ENCODE measurements around the gene TSNAXIP1.

Gene TSNAXIP1

DNA sequence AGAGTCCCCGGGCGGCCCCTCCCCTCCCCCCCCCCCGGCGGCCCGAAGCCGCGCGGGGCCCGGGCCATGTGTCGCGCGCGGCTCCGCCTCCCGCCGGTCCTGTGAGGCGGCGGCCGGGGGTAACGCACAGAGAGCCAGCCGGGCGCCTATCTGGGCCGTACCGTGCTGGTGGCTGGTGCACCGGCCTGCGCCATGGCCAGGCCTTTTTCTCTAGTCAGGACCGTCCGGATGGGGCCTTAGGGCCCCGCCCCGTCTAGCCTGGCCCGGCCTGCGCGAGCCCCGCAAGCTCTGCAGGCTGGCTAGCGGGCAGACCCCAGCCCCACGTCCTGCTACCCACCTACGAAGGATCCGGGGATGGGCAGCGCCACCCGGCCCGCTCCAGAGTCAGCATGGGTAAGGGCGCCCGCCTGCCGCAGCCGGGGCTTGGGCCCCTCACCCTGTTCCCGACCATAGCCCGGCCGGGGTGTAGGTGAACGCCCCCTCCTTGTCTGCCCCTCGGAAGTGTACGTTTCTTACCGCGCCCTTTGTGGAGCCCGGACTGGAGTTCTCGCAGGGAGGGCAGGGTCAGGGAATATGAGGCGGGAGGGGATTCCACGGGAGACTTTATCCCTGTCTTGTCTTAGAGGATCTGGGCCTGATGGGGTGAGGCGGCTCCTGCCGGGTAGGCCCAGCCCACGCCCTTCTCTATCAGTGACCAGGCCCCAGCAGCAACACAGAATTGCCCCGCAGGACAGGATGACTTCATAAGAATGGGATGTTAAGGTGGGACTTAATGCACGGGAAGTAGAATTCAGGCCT, 40.6 kb downstream of the TSNAXIP1 start, which contains the start of gene CENPT:
Gene CENPT, minus strand, starts transcription at position 630 of the 798 bp plus-strand sequence. CDS start 13,834 bp downstream, outside the sequence.
- H3K4me3 ChIP-seq (ENCODE audit: low read depth, low read length) = peak within 1 kb of the TSS; percentile 80
- TF ChIP-seq, protein P1, sequence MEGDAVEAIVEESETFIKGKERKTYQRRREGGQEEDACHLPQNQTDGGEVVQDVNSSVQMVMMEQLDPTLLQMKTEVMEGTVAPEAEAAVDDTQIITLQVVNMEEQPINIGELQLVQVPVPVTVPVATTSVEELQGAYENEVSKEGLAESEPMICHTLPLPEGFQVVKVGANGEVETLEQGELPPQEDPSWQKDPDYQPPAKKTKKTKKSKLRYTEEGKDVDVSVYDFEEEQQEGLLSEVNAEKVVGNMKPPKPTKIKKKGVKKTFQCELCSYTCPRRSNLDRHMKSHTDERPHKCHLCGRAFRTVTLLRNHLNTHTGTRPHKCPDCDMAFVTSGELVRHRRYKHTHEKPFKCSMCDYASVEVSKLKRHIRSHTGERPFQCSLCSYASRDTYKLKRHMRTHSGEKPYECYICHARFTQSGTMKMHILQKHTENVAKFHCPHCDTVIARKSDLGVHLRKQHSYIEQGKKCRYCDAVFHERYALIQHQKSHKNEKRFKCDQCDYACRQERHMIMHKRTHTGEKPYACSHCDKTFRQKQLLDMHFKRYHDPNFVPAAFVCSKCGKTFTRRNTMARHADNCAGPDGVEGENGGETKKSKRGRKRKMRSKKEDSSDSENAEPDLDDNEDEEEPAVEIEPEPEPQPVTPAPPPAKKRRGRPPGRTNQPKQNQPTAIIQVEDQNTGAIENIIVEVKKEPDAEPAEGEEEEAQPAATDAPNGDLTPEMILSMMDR (IDR thresholded peaks at IDR 0.05; ENCODE audit: borderline replicate concordance, insufficient read depth, low read depth, low read length) = no peak

DNA sequence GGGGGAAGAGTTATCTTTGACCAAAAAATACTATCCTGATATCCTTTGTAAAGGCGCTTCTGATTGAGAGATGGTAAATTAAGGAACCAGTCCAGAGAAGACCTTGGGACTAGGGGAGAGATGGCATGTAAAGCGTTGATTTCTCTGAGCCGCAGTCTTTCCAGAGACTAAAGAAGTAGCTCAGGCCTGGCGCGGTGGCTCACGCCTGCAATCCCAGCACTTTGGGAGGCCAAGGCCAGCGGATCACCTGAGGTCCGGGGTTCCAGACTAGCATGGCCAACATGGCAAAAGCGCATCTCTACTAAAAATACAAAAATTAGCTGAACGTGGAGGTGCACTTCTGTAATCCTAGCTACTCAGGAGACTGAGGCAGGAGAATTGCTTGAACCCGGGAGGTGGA, 41.4 kb downstream of the TSNAXIP1 start:
- peak overlapping the region; percentile 80 for H3K4me3 ChIP-seq (ENCODE audit: low read depth, low read length)
- TF ChIP-seq, protein P1 (IDR thresholded peaks at IDR 0.05; ENCODE audit: borderline replicate concordance, insufficient read depth, low read depth, low read length) = no peak

DNA sequence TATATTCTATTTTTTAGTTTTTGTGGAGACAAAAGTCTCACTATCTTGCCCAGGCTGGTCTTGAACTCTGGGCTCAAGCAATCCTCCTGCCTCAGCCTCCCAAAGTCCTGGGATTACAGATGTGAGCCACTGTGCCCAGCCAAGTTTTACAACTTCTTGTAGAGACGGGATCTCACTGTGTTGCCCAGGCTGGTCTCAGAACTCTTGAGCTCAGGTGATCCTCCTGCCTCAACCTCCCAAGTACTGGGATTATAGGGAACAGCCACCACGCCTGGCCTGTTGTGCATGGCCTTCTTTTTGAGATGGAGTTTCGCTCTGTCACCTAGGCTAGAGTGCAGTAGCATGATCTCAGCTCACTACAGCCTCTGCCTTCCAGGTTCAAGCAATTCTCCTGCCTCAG, 47.0 kb downstream of the TSNAXIP1 start:
- H3K4me3 ChIP-seq (ENCODE audit: low read depth, low read length) = no peak overlapping the region
- TF ChIP-seq, protein P1 (IDR thresholded peaks at IDR 0.05; ENCODE audit: borderline replicate concordance, insufficient read depth, low read depth, low read length) = no peak

DNA sequence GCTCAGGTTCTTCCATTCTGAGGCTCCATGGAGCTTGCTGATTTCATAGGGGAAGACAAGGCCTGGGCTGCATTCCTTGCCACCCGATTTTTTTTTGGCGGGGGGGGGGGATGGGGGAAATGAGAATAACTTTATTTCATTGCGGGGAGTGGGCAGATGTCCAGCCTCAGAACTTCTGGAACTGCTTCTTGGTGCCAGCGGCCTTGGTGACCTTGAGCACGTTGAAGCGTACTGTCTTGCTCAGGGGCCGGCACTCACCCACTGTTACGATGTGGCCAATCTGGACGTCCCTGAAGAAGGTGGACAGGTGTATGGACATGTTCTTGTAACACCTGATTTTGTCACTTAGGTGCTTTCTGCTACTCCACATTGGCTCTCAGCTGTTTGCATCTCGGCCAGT, 49.1 kb downstream of the TSNAXIP1 start:
- no peak overlapping the region for H3K4me3 ChIP-seq (ENCODE audit: low read depth, low read length)
- TF ChIP-seq, protein P1 (IDR thresholded peaks at IDR 0.05; ENCODE audit: borderline replicate concordance, insufficient read depth, low read depth, low read length) = no peak

DNA sequence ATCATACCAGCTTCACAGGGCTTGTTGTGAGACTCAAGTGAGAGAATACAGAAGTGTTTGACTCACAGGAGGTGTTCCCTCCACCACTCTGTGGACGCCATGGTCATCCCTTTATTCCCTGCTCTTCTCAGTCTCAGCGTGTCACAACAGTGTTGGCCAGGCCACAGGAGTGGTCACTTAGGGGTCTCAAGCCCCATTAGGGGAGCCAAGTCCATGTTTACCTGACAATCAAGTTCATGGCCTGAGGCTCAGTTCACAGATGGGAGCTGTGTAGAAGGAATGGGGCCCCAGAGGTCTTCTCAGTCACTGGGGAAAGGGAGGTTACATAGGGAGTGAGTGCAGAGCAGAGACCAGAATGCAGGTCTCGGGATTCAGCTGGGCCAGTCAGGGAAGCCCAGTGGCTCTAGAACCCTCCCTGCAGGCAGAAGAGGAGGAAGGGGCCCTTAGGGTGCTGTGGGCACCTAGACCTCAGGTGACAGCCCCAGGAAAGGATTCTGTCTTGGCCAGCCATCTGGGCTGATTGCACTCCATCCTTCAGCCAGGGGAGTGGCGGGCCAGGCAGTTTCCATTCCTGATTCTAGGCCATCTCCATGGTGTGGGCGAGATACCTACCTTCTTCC, 50.3 kb downstream of the TSNAXIP1 start:
- no peak overlapping the region for H3K4me3 ChIP-seq (ENCODE audit: low read depth, low read length)
- TF ChIP-seq, protein P1 (IDR thresholded peaks at IDR 0.05; ENCODE audit: borderline replicate concordance, insufficient read depth, low read depth, low read length) = no peak

DNA sequence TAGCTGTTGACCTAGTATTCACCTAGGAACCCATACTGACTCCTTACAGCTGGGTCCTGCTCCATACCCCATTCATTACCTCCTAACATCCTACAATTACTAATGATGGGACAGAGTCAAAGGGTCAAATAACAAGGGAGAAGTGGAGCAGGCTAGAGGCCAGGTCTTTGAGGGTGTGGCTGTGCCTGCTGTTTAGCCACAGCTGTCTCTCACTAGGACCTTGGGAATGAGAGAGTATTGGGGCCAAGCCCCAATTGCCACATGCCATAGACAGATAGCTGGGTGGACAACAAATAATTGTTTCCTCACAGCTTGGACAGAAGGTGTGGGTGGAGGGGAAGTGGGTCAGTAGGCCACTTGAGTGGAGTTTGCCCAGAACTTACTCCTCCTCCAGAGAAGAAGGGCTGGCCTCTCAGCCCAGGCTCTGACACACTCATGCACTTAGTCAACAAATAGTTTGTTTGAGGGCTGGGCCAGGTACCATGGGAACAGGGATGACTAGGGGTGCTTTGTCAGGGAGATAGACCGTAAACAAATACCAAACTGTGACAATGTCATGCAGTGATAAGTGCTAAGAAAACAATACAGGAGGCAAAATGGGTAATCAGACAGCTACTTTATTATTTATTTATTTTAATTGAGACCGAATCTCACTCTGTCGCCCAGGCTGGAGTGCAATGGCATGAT, 51.0 kb downstream of the TSNAXIP1 start:
- TF ChIP-seq, protein P1 (IDR thresholded peaks at IDR 0.05; ENCODE audit: borderline replicate concordance, insufficient read depth, low read depth, low read length) = no peak
- no peak overlapping the region for H3K4me3 ChIP-seq (ENCODE audit: low read depth, low read length)
